Measurements from ENCODE around the gene TBC1D1. TPM values are rescaled to one million over a fixed set of nuclear protein-coding genes. Genes with fewer than 3 reads are reported as not detected.

Gene TBC1D1
- total and polyA plus RNA-seq, 4 experiments from 2014 or later: 15.3 to 46.7 (median 34.3) TPM

DNA sequence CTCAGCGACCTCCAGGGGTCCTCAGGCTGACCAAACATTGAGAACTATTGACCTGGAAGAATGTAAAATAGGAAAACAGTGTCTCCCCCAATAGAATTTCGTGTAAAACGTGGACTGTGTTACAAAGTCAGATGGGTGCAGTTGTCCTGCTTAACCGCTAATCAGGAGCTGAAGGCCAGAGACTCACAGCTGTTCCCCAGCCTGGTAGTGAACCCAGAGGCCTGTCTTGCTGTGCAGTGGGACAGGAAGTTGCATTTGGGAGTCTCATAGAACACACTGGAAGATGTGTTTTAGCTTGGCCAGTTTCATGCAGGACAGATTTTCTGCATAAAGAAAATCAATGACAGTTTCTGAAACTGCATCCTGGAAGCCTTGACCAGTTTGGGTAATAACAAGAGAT is 220.8 kb downstream of the TBC1D1 start:
- H3K27ac Mint-ChIP-seq: peak overlapping the region in 3 of 7 donors; percentile 6 to 60 (median 18)
- CTCF ChIA-PET (ENCODE audit: partially characterized antibody): interaction anchor here (1.1 kb wide), 1 partner anchor 8 kb away, joined by 3 read pairs; no protein-coding TSS in a partner anchor
- Histone ChIP-seq H3K4me3 (ENCODE audit: low read length in 2 of 2) (no peak overlapping the region), H3K36me3 (ENCODE audit: insufficient read depth, low read length) (no peaks in the 10 kb centered on the region), H3K27me3 (ENCODE audit: insufficient read depth, low read length) (no peaks in the 10 kb centered on the region), H3K4me1 (ENCODE audit: insufficient read depth, low read length) (no peaks in the 10 kb centered on the region), H3K9me3 (ENCODE audit: control insufficient read depth in 1 of 2, low read length in 2 of 2) (no peaks in the 10 kb centered on the region), H3K27ac (ENCODE audit: low read depth, low read length) (no peak overlapping the region)
- H3K4me3 Mint-ChIP-seq: no peak overlapping the region
- peaks cover 0 to 2% (median 0%) of the 10 kb centered on the region in 4 donors for H3K4me1 Mint-ChIP-seq
- no peaks in the 10 kb centered on the region for H3K9me3 Mint-ChIP-seq
- peaks cover 51 to 59% of the 10 kb centered on the region in 2 donors for H3K36me3 Mint-ChIP-seq
- H3K27me3 Mint-ChIP-seq: no peaks in the 10 kb centered on the region
- DNase-seq: no peak
- intact Hi-C loops (cut with micrococcal nuclease): no loop called here
- POLR2A ChIA-PET (ENCODE audit: partially characterized antibody): interaction anchor here (0.9 kb wide), 1 partner anchor 17 kb away, joined by 3 read pairs; no protein-coding TSS in a partner anchor

DNA sequence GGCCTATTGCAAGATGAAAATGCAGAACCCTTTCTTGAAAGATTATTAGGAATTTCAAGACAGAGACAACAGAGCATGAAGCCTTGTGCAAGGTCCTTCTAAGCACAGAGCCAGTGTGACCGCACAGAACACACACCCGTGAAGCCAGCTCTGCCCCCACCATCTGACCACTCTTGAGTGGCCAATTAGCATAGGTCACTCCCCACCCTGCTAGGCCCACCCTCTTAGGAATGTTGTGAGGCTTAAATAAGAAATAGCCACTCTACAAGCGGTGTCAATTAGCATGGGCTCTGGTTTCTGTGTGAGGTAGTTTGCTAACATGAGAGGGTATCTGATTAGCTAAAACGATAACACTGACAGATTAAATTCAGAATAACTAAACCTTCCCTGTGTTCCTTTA is 222.2 kb downstream of the TBC1D1 start:
- no peaks in the 10 kb centered on the region for H3K27me3 Mint-ChIP-seq
- DNase-seq: no peak
- H3K4me1 ChIP-seq (ENCODE audit: insufficient read depth, low read length): no peaks in the 10 kb centered on the region
- H3K4me1 Mint-ChIP-seq: peaks cover 0 to 2% (median 0%) of the 10 kb centered on the region in 4 donors
- no peaks in the 10 kb centered on the region for H3K27me3 ChIP-seq (ENCODE audit: insufficient read depth, low read length)
- H3K27ac ChIP-seq (ENCODE audit: low read depth, low read length): no peak overlapping the region
- no peak overlapping the region for H3K4me3 Mint-ChIP-seq
- ChIA-PET POLR2A (ENCODE audit: partially characterized antibody) (interaction anchor here (0.7 kb wide), 1 partner anchor 105 kb away, joined by 3 read pairs; no protein-coding TSS in a partner anchor), CTCF (ENCODE audit: partially characterized antibody) (no interaction called here)
- intact Hi-C loops (cut with micrococcal nuclease): no loop called here
- H3K9me3 ChIP-seq (ENCODE audit: control insufficient read depth in 1 of 2, low read length in 2 of 2): no peaks in the 10 kb centered on the region
- no peaks in the 10 kb centered on the region for H3K9me3 Mint-ChIP-seq
- no peak overlapping the region for H3K4me3 ChIP-seq (ENCODE audit: low read length in 2 of 2)
- peaks cover 10% of the 10 kb centered on the region for H3K36me3 ChIP-seq (ENCODE audit: insufficient read depth, low read length)
- peaks cover 48 to 60% of the 10 kb centered on the region in 2 donors for H3K36me3 Mint-ChIP-seq
- peak overlapping the region in 1 of 7 donors; percentile 58 for H3K27ac Mint-ChIP-seq

DNA sequence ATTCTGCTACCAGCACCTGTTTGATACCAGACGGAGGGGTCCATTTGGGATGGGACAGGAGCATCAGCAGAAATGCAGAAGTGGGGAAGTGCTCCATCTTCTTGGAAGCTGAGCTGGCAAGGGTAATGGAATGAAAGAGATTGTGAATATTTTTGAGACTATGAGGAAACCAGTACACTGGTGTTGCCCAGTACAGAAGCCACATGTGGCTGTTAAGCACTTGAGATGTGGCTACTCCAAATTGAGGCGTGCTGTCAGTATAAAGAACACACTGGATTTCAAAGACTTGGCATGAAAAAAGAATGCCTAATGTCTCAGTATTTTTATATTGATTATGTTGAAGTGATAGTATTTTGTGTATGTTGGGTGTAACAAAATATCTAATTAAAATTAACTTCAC is 222.7 kb downstream of the TBC1D1 start:
- Mint-ChIP-seq H3K4me1 (peaks cover 0 to 2% (median 0%) of the 10 kb centered on the region in 4 donors), H3K36me3 (peaks cover 47 to 59% of the 10 kb centered on the region in 2 donors), H3K9me3 (no peaks in the 10 kb centered on the region), H3K27ac (peak overlapping the region in 1 of 7 donors; percentile 58), H3K27me3 (no peaks in the 10 kb centered on the region), H3K4me3 (no peak overlapping the region)
- no peak for DNase-seq
- CTCF ChIA-PET (ENCODE audit: partially characterized antibody): interaction anchor here (1.0 kb wide), 1 partner anchor 747 kb away, joined by 3 read pairs; no protein-coding TSS in a partner anchor
- H3K9me3 ChIP-seq (ENCODE audit: control insufficient read depth in 1 of 2, low read length in 2 of 2): no peaks in the 10 kb centered on the region
- H3K4me1 ChIP-seq (ENCODE audit: insufficient read depth, low read length): no peaks in the 10 kb centered on the region
- no peaks in the 10 kb centered on the region for H3K27me3 ChIP-seq (ENCODE audit: insufficient read depth, low read length)
- POLR2A ChIA-PET (ENCODE audit: partially characterized antibody): no interaction called here
- no peak overlapping the region for H3K27ac ChIP-seq (ENCODE audit: low read depth, low read length)
- peaks cover 13% of the 10 kb centered on the region for H3K36me3 ChIP-seq (ENCODE audit: insufficient read depth, low read length)
- no peak overlapping the region for H3K4me3 ChIP-seq (ENCODE audit: low read length in 2 of 2)
- intact Hi-C loops (cut with micrococcal nuclease): no loop called here

DNA sequence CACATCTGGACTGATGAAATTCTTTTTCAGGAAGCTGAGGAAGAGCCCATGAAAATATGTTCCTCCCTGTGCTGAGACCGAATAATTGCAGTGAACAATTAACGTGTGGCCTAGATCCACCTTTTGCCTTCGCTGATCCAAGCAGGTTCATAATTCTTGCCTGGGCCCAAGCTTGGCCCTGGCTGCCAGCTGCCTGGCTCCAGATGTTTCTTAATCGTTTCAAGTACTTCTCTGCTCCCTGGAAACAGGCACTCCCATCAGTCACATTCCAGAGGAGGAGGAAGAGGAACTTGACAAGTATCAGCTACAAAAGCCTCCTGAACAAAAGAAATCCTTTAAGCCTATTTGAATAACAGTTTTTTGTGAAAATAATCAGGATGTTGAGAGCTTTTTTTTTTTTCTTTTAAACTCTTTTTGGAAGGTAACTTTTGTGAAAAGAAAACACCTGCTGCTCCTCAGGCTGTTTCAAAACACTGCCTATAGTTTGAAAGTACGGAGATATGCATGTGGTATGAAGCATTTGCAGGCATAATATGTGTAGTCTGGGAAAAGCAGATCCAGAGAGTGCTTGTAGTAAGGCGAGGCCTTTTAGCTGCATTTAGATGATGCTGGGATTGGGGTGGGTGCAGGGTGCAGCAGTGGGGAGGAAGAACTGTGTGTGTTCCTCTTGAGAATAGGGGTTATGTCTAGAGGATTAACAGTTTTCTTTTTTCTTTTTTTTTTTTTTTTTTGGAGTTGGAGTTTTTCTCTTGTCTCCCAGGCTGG is 223.7 kb downstream of the TBC1D1 start:
- no peaks in the 10 kb centered on the region for H3K27me3 ChIP-seq (ENCODE audit: insufficient read depth, low read length)
- no peaks in the 10 kb centered on the region for H3K4me1 ChIP-seq (ENCODE audit: insufficient read depth, low read length)
- peaks cover 16% of the 10 kb centered on the region for H3K36me3 ChIP-seq (ENCODE audit: insufficient read depth, low read length)
- H3K4me3 Mint-ChIP-seq: no peak overlapping the region
- no peak overlapping the region for H3K27ac Mint-ChIP-seq
- DNase-seq: no peak
- no peaks in the 10 kb centered on the region for H3K27me3 Mint-ChIP-seq
- ChIA-PET CTCF (ENCODE audit: partially characterized antibody) (interaction anchor here (1.0 to 2.1 kb wide), 2 partner anchors 9 to 746 kb away, joined by 3 to 4 read pairs; no protein-coding TSS in a partner anchor), POLR2A (ENCODE audit: partially characterized antibody) (interaction anchor here (0.6 kb wide), 1 partner anchor 571 kb away, joined by 3 read pairs; no protein-coding TSS in a partner anchor)
- peaks cover 0 to 2% (median 0%) of the 10 kb centered on the region in 4 donors for H3K4me1 Mint-ChIP-seq
- H3K4me3 ChIP-seq (ENCODE audit: low read length in 2 of 2): no peak overlapping the region
- no peaks in the 10 kb centered on the region for H3K9me3 Mint-ChIP-seq
- peaks cover 47 to 59% of the 10 kb centered on the region in 2 donors for H3K36me3 Mint-ChIP-seq
- H3K9me3 ChIP-seq (ENCODE audit: control insufficient read depth in 1 of 2, low read length in 2 of 2): no peaks in the 10 kb centered on the region
- no peak overlapping the region for H3K27ac ChIP-seq (ENCODE audit: low read depth, low read length)
- intact Hi-C loops (cut with micrococcal nuclease): no loop called here

DNA sequence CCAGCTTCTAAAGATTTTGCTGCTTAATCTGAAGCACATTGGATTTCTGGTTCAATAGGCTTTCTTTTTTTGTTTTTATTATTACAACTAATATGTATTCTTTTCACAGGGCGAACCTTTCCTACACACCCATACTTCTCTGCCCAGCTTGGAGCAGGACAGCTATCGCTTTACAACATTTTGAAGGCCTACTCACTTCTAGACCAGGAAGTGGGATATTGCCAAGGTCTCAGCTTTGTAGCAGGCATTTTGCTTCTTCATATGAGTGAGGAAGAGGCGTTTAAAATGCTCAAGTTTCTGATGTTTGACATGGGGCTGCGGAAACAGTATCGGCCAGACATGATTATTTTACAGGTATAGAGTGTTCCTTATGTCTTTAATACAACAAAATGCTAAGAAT is 224.7 kb downstream of the TBC1D1 start:
- no peak overlapping the region for H3K27ac ChIP-seq (ENCODE audit: low read depth, low read length)
- Mint-ChIP-seq H3K36me3 (peaks cover 43 to 61% of the 10 kb centered on the region in 2 donors), H3K27me3 (no peaks in the 10 kb centered on the region), H3K4me1 (no peaks in the 10 kb centered on the region), H3K4me3 (no peak overlapping the region), H3K9me3 (no peaks in the 10 kb centered on the region), H3K27ac (peak overlapping the region in 2 of 7 donors; percentile 15 to 46)
- intact Hi-C loops (cut with micrococcal nuclease): no loop called here
- no peak overlapping the region for H3K4me3 ChIP-seq (ENCODE audit: low read length in 2 of 2)
- CTCF ChIA-PET (ENCODE audit: partially characterized antibody): interaction anchor here (2.1 kb wide), 1 partner anchor 10 kb away, joined by 4 read pairs; no protein-coding TSS in a partner anchor
- POLR2A ChIA-PET (ENCODE audit: partially characterized antibody): no interaction called here
- no peaks in the 10 kb centered on the region for H3K9me3 ChIP-seq (ENCODE audit: control insufficient read depth in 1 of 2, low read length in 2 of 2)
- H3K36me3 ChIP-seq (ENCODE audit: insufficient read depth, low read length): peaks cover 16% of the 10 kb centered on the region
- no peak for DNase-seq
- H3K27me3 ChIP-seq (ENCODE audit: insufficient read depth, low read length): no peaks in the 10 kb centered on the region
- H3K4me1 ChIP-seq (ENCODE audit: insufficient read depth, low read length): no peaks in the 10 kb centered on the region

DNA sequence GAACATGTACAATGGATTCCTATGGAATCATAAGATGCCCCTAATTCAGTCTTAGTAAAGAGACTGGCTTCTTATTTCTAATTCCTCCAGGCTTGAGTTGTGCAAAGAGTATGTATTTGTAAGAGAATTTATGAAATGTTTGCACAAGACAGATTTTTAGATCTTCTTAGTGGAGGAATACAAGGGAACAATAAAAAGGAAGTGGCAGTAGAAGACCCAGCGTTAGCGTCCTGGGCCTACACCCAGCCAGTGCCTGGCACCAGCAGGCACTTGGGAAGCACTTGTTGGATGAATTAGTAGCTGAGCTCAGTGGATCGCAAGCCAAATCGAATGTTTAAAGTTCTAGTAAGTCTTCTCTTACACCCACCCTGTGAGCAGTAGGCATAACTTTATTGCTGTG is 226.7 kb downstream of the TBC1D1 start:
- H3K9me3 Mint-ChIP-seq: no peaks in the 10 kb centered on the region
- H3K4me1 Mint-ChIP-seq: no peaks in the 10 kb centered on the region
- Histone ChIP-seq H3K36me3 (ENCODE audit: insufficient read depth, low read length) (peaks cover 16% of the 10 kb centered on the region), H3K4me3 (ENCODE audit: low read length in 2 of 2) (no peak overlapping the region), H3K4me1 (ENCODE audit: insufficient read depth, low read length) (no peaks in the 10 kb centered on the region), H3K27ac (ENCODE audit: low read depth, low read length) (no peak overlapping the region), H3K9me3 (ENCODE audit: control insufficient read depth in 1 of 2, low read length in 2 of 2) (no peaks in the 10 kb centered on the region), H3K27me3 (ENCODE audit: insufficient read depth, low read length) (no peaks in the 10 kb centered on the region)
- peak overlapping the region in 2 of 7 donors; percentile 18 to 61 for H3K27ac Mint-ChIP-seq
- no peak overlapping the region for H3K4me3 Mint-ChIP-seq
- DNase-seq: no peak
- intact Hi-C loops (cut with micrococcal nuclease): no loop called here
- peaks cover 51 to 66% of the 10 kb centered on the region in 2 donors for H3K36me3 Mint-ChIP-seq
- H3K27me3 Mint-ChIP-seq: no peaks in the 10 kb centered on the region
- POLR2A ChIA-PET (ENCODE audit: partially characterized antibody): no interaction called here
- CTCF ChIA-PET (ENCODE audit: partially characterized antibody): no interaction called here

DNA sequence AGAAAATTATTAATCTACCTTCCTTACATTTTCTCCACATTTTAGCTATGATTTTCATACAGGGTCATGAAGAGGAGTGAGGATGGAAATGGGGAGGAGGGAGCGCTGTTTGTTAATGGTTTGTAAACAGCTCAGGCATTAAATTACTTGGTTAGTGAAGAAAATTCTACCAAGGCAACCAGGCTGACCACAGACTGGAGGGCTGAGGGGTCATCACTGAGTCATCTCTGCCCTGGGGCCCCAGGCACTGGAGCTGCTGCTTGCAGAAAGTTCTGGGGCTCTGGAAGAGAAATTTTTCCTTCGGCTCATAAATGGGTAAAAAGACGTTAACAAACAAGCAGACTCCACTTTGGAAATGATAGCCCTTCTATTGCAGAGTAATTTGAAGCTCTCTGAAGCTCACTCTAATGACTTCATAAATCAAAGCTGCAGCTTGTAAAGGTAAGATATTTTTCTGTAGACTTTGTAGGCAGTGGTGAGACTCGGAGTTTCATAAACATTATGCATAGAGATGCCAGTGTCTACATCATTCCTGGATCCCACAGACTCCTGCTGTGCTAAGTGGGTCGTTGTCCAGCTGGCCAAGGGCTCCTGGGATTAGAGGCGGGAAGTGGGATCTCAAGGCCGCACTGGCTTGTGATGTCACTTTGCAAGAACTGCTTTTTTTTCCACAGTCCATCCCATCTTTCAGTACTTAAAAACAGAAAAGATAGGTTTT is 228.9 kb downstream of the TBC1D1 start:
- no peaks in the 10 kb centered on the region for H3K9me3 Mint-ChIP-seq
- Histone ChIP-seq H3K27me3 (ENCODE audit: insufficient read depth, low read length) (no peaks in the 10 kb centered on the region), H3K9me3 (ENCODE audit: control insufficient read depth in 1 of 2, low read length in 2 of 2) (no peaks in the 10 kb centered on the region), H3K4me3 (ENCODE audit: low read length in 2 of 2) (no peak overlapping the region), H3K27ac (ENCODE audit: low read depth, low read length) (no peak overlapping the region), H3K4me1 (ENCODE audit: insufficient read depth, low read length) (no peaks in the 10 kb centered on the region), H3K36me3 (ENCODE audit: insufficient read depth, low read length) (peaks cover 16% of the 10 kb centered on the region)
- CTCF ChIA-PET (ENCODE audit: partially characterized antibody): interaction anchor here (0.9 to 2.0 kb wide), 7 partner anchors 8 to 60 kb away, joined by 3 to 4 read pairs (median 4); no protein-coding TSS in a partner anchor
- no peaks in the 10 kb centered on the region for H3K27me3 Mint-ChIP-seq
- POLR2A ChIA-PET (ENCODE audit: partially characterized antibody): interaction anchor here (0.6 to 1.6 kb wide), 4 partner anchors 9 to 33 kb away, joined by 3 to 4 read pairs (median 4); no protein-coding TSS in a partner anchor
- intact Hi-C loops (cut with micrococcal nuclease): no loop called here
- H3K36me3 Mint-ChIP-seq: peaks cover 50 to 68% of the 10 kb centered on the region in 2 donors
- no peaks in the 10 kb centered on the region for H3K4me1 Mint-ChIP-seq
- DNase-seq: no peak
- H3K27ac Mint-ChIP-seq: no peak overlapping the region
- no peak overlapping the region for H3K4me3 Mint-ChIP-seq

All from CD4-positive, alpha-beta memory T cell (primary cell).